HL-60 (cell line): ENCODE results near the gene MMP7.

ENCODE experiments used
- DNase-seq, 2 experiments: peaks; one replicate each; pipeline ENCODE4 v3.0.0-alpha.2; 2010 to 2020; ENCODE audit warnings: low read depth in 1 of 2, low spot score in 1 of 2
- H3K27ac ChIP-seq: fragments of 250-450 bp; sonication (Bioruptor Pico); replicated peaks from 2 replicates; pipeline ENCODE4 v1.5.1; 2020; ENCODE audit warnings: mild to moderate bottlenecking, moderate library complexity
- H3K27me3 ChIP-seq: fragments of 250-450 bp; sonication (Bioruptor Pico); 2 replicates; pipeline ENCODE4 v1.5.1; 2021; ENCODE audit warnings: mild to moderate bottlenecking, moderate library complexity; ENCODE audit not compliant: insufficient read depth, poor library complexity, severe bottlenecking
- H3K4me3 ChIP-seq: replicated peaks from 2 replicates; pipeline ENCODE4 v1.5.1; 2011; ENCODE audit warnings: mild to moderate bottlenecking, control low read depth, low read length; ENCODE audit not compliant: insufficient read depth
- GABPA ChIP-seq: IDR thresholded peaks from 2 replicates; pipeline ENCODE4 v1.6.1; 2012; ENCODE audit warnings: low read depth
- POLR2AphosphoS5 ChIP-seq: IDR thresholded peaks from 2 replicates; pipeline ENCODE4 v1.6.1; 2012; ENCODE audit warnings: low read depth
- SPI1 ChIP-seq: IDR thresholded peaks from 2 replicates; pipeline ENCODE4 v1.6.1; 2012; ENCODE audit warnings: low read depth, mild to moderate bottlenecking, borderline replicate concordance
- TF ChIP-seq, protein P1 (sequence below): IDR thresholded peaks from 2 replicates; pipeline ENCODE4 v1.6.1; 2012; ENCODE audit warnings: low read depth; ENCODE audit not compliant: insufficient replicate concordance
- TF ChIP-seq, protein P2 (sequence below): IDR thresholded peaks from one replicate; pipeline ENCODE4 v1.5.1; 2011; ENCODE audit warnings: low read length, control low read depth, inconsistent platforms; ENCODE audit not compliant: insufficient read depth

MMP7 gene

DNA sequence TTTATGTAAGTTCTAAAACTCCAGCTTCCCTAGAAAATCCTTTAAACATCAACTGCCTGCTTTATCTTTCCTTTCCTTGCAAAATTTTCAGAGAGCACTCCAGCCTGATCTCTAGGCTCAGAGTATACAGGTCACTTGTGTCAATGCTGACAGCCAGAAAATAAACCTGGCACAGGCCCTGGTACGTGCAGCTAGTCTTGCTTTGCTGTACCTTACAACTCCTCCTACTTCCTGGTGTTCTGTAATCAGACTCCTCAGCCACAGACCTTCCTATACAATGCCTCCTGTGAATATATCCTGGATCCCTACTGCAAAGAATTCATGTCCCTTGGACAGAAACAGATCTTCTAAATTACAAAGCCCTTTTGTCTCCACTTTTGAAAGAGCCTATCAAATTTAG, 53.7 kb downstream of the MMP7 start:
- H3K4me3 ChIP-seq, result no peak overlapping the region
- peak overlapping the region; percentile 44 for H3K27ac ChIP-seq
- no peaks in the 10 kb centered on the region for H3K27me3 ChIP-seq
- peak in 1 of 2 experiments; percentile 55 for DNase-seq
- TF ChIP-seq, protein P1, sequence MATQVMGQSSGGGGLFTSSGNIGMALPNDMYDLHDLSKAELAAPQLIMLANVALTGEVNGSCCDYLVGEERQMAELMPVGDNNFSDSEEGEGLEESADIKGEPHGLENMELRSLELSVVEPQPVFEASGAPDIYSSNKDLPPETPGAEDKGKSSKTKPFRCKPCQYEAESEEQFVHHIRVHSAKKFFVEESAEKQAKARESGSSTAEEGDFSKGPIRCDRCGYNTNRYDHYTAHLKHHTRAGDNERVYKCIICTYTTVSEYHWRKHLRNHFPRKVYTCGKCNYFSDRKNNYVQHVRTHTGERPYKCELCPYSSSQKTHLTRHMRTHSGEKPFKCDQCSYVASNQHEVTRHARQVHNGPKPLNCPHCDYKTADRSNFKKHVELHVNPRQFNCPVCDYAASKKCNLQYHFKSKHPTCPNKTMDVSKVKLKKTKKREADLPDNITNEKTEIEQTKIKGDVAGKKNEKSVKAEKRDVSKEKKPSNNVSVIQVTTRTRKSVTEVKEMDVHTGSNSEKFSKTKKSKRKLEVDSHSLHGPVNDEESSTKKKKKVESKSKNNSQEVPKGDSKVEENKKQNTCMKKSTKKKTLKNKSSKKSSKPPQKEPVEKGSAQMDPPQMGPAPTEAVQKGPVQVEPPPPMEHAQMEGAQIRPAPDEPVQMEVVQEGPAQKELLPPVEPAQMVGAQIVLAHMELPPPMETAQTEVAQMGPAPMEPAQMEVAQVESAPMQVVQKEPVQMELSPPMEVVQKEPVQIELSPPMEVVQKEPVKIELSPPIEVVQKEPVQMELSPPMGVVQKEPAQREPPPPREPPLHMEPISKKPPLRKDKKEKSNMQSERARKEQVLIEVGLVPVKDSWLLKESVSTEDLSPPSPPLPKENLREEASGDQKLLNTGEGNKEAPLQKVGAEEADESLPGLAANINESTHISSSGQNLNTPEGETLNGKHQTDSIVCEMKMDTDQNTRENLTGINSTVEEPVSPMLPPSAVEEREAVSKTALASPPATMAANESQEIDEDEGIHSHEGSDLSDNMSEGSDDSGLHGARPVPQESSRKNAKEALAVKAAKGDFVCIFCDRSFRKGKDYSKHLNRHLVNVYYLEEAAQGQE, result no peak
- TF ChIP-seq SPI1, result no peak
- TF ChIP-seq GABPA, result no peak
- TF ChIP-seq POLR2AphosphoS5, result no peak
- TF ChIP-seq, protein P2, sequence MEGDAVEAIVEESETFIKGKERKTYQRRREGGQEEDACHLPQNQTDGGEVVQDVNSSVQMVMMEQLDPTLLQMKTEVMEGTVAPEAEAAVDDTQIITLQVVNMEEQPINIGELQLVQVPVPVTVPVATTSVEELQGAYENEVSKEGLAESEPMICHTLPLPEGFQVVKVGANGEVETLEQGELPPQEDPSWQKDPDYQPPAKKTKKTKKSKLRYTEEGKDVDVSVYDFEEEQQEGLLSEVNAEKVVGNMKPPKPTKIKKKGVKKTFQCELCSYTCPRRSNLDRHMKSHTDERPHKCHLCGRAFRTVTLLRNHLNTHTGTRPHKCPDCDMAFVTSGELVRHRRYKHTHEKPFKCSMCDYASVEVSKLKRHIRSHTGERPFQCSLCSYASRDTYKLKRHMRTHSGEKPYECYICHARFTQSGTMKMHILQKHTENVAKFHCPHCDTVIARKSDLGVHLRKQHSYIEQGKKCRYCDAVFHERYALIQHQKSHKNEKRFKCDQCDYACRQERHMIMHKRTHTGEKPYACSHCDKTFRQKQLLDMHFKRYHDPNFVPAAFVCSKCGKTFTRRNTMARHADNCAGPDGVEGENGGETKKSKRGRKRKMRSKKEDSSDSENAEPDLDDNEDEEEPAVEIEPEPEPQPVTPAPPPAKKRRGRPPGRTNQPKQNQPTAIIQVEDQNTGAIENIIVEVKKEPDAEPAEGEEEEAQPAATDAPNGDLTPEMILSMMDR, result no peak

DNA sequence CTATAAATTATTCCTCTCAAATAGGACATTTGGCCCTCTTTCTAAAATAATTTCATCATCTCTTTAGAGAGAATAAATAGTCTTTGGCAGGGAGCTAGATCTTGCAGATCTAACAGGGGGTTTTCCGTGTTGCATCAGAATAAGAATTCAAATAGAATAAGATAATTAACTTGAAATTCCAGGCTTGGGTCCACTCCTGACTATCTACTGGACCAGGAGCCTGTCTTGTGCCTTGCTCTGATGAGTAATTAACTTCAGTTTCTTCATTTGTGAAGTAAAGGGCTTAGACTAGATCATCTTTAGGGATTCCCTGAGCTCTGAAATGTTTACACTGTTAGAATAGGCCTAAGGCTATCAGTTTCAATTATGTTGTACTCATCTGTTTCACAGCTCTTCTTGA, 54.5 kb downstream of the MMP7 start:
- DNase-seq, result no peak
- H3K4me3 ChIP-seq, result no peak overlapping the region
- no peak overlapping the region for H3K27ac ChIP-seq
- TF ChIP-seq, protein P2, result no peak
- TF ChIP-seq POLR2AphosphoS5, result no peak
- no peak for TF ChIP-seq GABPA
- TF ChIP-seq, protein P1, result no peak
- TF ChIP-seq SPI1, result no peak
- no peaks in the 10 kb centered on the region for H3K27me3 ChIP-seq

DNA sequence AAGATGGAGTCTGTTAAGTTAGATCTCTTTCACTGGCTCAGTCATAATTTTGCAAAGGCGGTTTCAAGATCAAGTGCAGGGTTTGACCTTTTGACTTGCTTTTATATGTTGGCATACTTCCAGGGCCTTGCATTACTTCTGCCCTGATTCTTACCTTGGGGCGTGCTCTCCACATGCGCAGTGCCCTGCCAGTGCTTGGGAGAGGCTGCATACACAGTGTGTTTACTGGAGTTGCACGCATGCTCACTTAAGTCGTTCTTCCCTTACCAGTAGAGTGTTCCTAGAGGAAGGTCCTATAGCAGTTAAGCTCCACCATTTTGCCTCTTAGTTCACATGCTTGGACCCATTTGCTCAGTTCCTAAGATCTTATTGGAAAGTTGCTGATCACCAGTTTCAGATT, 57.0 kb downstream of the MMP7 start:
- no peak for TF ChIP-seq GABPA
- TF ChIP-seq POLR2AphosphoS5, result no peak
- TF ChIP-seq, protein P1, result no peak
- H3K27me3 ChIP-seq, result no peaks in the 10 kb centered on the region
- H3K27ac ChIP-seq, result no peak overlapping the region
- no peak overlapping the region for H3K4me3 ChIP-seq
- DNase-seq, result no peak

DNA sequence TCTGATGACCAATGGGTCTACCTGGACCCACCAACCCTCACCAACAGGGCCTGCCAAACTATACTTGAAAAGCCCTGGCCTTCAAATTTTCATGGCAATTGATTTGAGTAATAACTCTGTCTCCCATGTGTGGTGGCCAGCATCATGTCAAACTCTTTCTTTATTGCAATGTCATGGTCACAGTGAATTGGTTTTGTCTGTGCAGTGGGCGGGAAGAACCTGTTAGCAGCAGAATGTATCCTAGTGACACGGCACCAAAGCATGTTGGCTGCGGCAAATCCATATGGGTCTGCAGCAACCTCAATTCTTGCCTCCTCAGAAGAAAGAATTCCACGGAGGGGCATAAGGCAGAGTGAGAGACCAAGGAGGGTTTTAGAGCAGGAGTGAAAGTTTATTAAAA, 58.4 kb downstream of the MMP7 start:
- no peak overlapping the region for H3K4me3 ChIP-seq
- TF ChIP-seq, protein P2, result no peak
- TF ChIP-seq GABPA, result no peak
- TF ChIP-seq, protein P1, result no peak
- no peak for TF ChIP-seq POLR2AphosphoS5
- no peak for TF ChIP-seq SPI1
- DNase-seq, result no peak

More for the DNA sequence above, 58.4 kb downstream of the MMP7 start:
- H3K27me3 ChIP-seq, result no peaks in the 10 kb centered on the region
- H3K27ac ChIP-seq, result no peak overlapping the region
